Endodermal cell (in vitro differentiated cells): Measurements from ENCODE around the gene TAF1B. TPM values are rescaled to one million over a fixed set of nuclear protein-coding genes. Genes with fewer than 3 reads are reported as not detected.

Source experiments
- DNase-seq: peaks from one replicate; pipeline ENCODE4 v3.0.0-alpha.2; 2017
- H3K27ac ChIP-seq: 2 replicates; pipeline ENCODE4 v1.5.1; 2013; ENCODE audit warnings: mild to moderate bottlenecking, low read depth, low read length, moderate library complexity
- H3K27me3 ChIP-seq: 2 replicates; pipeline ENCODE4 v1.6.1; 2013; ENCODE audit warnings: mild to moderate bottlenecking, low read length, moderate library complexity; ENCODE audit not compliant: insufficient read depth, control insufficient read depth, poor library complexity, severe bottlenecking
- H3K36me3 ChIP-seq: 2 replicates; pipeline ENCODE4 v1.7.0; 2013; ENCODE audit warnings: mild to moderate bottlenecking, low read length, moderate library complexity; ENCODE audit not compliant: control insufficient read depth, insufficient read depth
- H3K4me1 ChIP-seq: one replicate; pipeline ENCODE4 v1.7.0; 2013; ENCODE audit warnings: low read length; ENCODE audit not compliant: control insufficient read depth, insufficient read depth
- H3K4me3 ChIP-seq: 2 replicates; pipeline ENCODE4 v1.5.1; 2013; ENCODE audit warnings: mild to moderate bottlenecking, low read length, moderate library complexity
- H3K9ac ChIP-seq: 2 replicates; pipeline ENCODE4 v1.6.1; 2013; ENCODE audit warnings: mild to moderate bottlenecking, low read length, moderate library complexity; ENCODE audit not compliant: poor library complexity, severe bottlenecking; ENCODE audit errors: extremely low read depth
- H3K9me3 ChIP-seq: 2 replicates; pipeline ENCODE4 v1.6.1; 2013; ENCODE audit warnings: mild to moderate bottlenecking, low read length, moderate library complexity; ENCODE audit not compliant: control insufficient read depth
- H3K27ac Mint-ChIP-seq: 2 replicates; pipeline ENCODE4 v1.8.0; 2020; ENCODE audit warnings: mixed read lengths
- H3K27me3 Mint-ChIP-seq: 2 replicates; pipeline ENCODE4 v1.8.0; 2021; ENCODE audit warnings: mild to moderate bottlenecking, mixed read lengths; ENCODE audit not compliant: insufficient read depth
- H3K36me3 Mint-ChIP-seq: 2 replicates; pipeline ENCODE4 v1.8.0; 2020; ENCODE audit warnings: low read depth, mixed read lengths
- H3K4me1 Mint-ChIP-seq: 2 replicates; pipeline ENCODE4 v1.8.0; 2020; ENCODE audit warnings: mixed read lengths
- H3K4me3 Mint-ChIP-seq: 2 replicates; pipeline ENCODE4 v1.8.0; 2020; ENCODE audit warnings: mild to moderate bottlenecking, moderate library complexity, mixed read lengths
- H3K9me3 Mint-ChIP-seq: 2 replicates; pipeline ENCODE4 v1.8.0; 2020; ENCODE audit warnings: mild to moderate bottlenecking, mixed read lengths
- WGBS, 2 experiments: methylation state at CpG; one replicate each; pipeline versions ENCODE4 v1.1.5 to v1.1.7; 2013; ENCODE audit warnings: missing lambda C conversion rate in 2 of 2, mixed read lengths in 1 of 2; ENCODE audit not compliant: insufficient coverage in 1 of 2, insufficient read length in 1 of 2; 5-methylcytosine and 5-hydroxymethylcytosine counted together
- total RNA-seq, 2 donors: library from RNA; stranded (reverse); fragmentation: NEBNext Ultra II Directional in 1 of 2; extraction: Animal tissue kit (Norgen Biotek cat#: 25700) in 1 of 2; gene quantifications; 2 replicates in 1 of 2; 3 replicates in 1 of 2; pipeline ENCODE4 v1.2.1, GENCODE V29; 2021
- TF ChIP-seq, protein P1 (sequence below): fragments of 200-600 bp; sonication (generic); conservative IDR thresholded peaks from 2 replicates; pipeline ENCODE4 v1.5.0; 2021; ENCODE audit warnings: antibody characterized with exemption, mild to moderate bottlenecking

TAF1B gene
- total RNA-seq, 2 donors from 2014 or later, result 36.2 to 41.9 TPM

DNA sequence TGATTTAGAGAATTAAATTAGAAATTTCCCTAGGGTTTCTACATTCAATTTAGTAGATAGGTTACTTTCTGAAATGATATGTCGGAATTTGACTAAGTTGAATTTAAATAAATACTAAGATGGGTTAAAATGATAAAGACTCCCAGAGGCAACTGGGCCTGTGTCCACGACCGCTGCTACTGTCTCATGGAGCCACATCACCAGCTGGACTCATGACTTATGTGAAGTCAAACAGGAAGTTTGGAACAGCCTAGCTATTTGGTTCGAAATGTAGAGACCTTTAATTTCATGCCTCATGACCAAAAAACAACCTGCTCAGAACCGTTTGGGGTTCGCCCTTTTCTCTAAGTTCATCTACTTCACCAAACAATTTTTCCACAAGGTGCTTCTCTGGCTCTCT lies 130.4 kb downstream of the TAF1B start:
- no peaks in the 10 kb centered on the region for H3K9me3 ChIP-seq
- Mint-ChIP-seq H3K9me3 (no peaks in the 10 kb centered on the region), H3K27me3 (no peaks in the 10 kb centered on the region), H3K36me3 (no peaks in the 10 kb centered on the region), H3K4me1 (peaks cover 9% of the 10 kb centered on the region), H3K4me3 (no peak overlapping the region), H3K27ac (no peak overlapping the region)
- H3K27me3 ChIP-seq, result no peaks in the 10 kb centered on the region
- no peak overlapping the region for H3K4me3 ChIP-seq
- TF ChIP-seq, protein P1, sequence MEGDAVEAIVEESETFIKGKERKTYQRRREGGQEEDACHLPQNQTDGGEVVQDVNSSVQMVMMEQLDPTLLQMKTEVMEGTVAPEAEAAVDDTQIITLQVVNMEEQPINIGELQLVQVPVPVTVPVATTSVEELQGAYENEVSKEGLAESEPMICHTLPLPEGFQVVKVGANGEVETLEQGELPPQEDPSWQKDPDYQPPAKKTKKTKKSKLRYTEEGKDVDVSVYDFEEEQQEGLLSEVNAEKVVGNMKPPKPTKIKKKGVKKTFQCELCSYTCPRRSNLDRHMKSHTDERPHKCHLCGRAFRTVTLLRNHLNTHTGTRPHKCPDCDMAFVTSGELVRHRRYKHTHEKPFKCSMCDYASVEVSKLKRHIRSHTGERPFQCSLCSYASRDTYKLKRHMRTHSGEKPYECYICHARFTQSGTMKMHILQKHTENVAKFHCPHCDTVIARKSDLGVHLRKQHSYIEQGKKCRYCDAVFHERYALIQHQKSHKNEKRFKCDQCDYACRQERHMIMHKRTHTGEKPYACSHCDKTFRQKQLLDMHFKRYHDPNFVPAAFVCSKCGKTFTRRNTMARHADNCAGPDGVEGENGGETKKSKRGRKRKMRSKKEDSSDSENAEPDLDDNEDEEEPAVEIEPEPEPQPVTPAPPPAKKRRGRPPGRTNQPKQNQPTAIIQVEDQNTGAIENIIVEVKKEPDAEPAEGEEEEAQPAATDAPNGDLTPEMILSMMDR, result no peak
- no peaks in the 10 kb centered on the region for H3K36me3 ChIP-seq
- no peak overlapping the region for H3K9ac ChIP-seq
- H3K4me1 ChIP-seq, result no peaks in the 10 kb centered on the region
- DNase-seq, result no peak
- H3K27ac ChIP-seq, result no peak overlapping the region
- 87 to 94% methylated on average over 6 of the region's 6 CpGs for WGBS, 2 experiments

- H3K9ac ChIP-seq, result no peak overlapping the region
- H3K4me3 ChIP-seq, result no peak overlapping the region
- H3K27ac ChIP-seq, result no peak overlapping the region
- WGBS, 2 experiments, result 91 to 96% methylated on average over 3 to 4 of the region's 4 CpGs
- no peaks in the 10 kb centered on the region for H3K27me3 ChIP-seq
- DNase-seq, result no peak
- TF ChIP-seq, protein P1, result no peak
- Mint-ChIP-seq H3K4me3 (no peak overlapping the region), H3K27me3 (no peaks in the 10 kb centered on the region), H3K27ac (no peak overlapping the region), H3K36me3 (no peaks in the 10 kb centered on the region), H3K4me1 (peaks cover 7% of the 10 kb centered on the region), H3K9me3 (no peaks in the 10 kb centered on the region)
- H3K9me3 ChIP-seq, result no peaks in the 10 kb centered on the region
- no peaks in the 10 kb centered on the region for H3K4me1 ChIP-seq
- H3K36me3 ChIP-seq, result no peaks in the 10 kb centered on the region
Observed at GRCh38 chr2:9974343-9974742, 131.1 kb downstream of the TAF1B start.

DNA sequence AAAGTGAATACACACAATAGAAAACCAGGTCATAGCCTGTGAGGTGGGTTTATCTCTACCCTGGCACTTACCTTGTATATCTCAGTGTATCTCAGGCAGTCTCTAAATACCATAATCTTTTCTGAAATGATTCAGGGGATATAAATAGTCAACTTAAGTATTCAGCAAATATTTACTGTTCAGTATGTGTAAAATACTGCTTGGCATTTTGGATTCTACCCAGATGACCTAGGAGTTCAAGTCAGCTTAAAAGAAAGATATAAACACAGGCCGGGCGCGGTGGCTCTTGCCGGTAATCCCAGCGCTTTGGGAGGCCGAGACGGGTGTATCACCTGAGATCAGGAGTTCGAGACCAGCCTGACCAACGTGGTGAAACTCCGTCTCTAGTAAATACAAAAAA lies 132.1 kb downstream of the TAF1B start:
- Histone ChIP-seq H3K9me3 (no peaks in the 10 kb centered on the region), H3K9ac (no peak overlapping the region), H3K27ac (no peak overlapping the region), H3K4me1 (no peaks in the 10 kb centered on the region), H3K36me3 (no peaks in the 10 kb centered on the region), H3K4me3 (no peak overlapping the region), H3K27me3 (no peaks in the 10 kb centered on the region)
- DNase-seq, result no peak
- Mint-ChIP-seq H3K27me3 (no peaks in the 10 kb centered on the region), H3K27ac (no peak overlapping the region), H3K4me3 (no peak overlapping the region), H3K36me3 (no peaks in the 10 kb centered on the region), H3K4me1 (peaks cover 7% of the 10 kb centered on the region), H3K9me3 (no peaks in the 10 kb centered on the region)
- 94 to 98% methylated on average over 9 to 10 of the region's 10 CpGs for WGBS, 2 experiments
- TF ChIP-seq, protein P1, result no peak
